ENCODE results near the gene ADD2.

The ADD2 gene

DNA sequence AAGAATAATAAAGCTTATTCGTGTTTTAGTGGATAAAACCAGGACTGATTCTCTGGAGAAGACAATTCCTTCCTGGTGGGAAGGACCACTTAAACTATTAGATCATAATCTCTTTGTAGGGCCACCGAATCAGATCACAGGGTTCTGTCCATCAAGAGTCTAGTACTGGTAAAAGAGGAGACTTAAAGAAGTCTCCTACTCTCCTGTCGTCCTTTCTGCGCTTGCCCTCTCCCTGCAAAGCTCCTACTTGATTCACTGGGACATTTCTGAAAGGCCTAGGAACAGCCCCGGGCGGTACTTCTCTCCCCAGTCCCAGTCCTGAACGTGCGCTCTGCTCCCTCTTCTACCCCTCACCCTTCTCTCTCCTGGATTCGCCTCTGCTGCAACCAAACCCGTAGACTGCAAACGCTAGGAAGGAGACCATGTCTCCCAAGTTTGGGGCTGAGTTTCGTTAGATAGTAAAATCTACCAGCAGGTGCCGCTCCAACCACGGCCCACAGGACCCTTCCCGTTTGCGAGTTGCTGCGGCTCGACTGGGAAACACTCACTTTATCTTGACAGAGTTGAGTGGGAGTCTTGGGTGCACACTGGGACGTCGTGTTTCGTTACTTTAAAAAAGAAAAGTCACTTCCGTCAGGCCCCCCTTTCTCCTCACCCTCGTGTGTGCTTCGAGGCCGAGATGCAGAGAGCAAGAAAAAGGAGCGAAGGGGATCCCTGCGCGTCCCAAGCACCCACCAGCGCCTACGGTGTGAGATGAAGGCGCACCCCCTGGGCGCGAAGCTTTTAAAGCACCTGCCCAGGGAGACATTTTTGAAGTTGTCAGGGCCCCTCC, 21.5 kb upstream of the ADD2 start:
- in situ Hi-C loops (cut with MboI; ENCODE audit: low sequenced_read_pairs): loop anchor here (25.0 kb wide), 1 partner anchor 148 kb away; the partner anchor contains the start of gene ATP6V1B1

DNA sequence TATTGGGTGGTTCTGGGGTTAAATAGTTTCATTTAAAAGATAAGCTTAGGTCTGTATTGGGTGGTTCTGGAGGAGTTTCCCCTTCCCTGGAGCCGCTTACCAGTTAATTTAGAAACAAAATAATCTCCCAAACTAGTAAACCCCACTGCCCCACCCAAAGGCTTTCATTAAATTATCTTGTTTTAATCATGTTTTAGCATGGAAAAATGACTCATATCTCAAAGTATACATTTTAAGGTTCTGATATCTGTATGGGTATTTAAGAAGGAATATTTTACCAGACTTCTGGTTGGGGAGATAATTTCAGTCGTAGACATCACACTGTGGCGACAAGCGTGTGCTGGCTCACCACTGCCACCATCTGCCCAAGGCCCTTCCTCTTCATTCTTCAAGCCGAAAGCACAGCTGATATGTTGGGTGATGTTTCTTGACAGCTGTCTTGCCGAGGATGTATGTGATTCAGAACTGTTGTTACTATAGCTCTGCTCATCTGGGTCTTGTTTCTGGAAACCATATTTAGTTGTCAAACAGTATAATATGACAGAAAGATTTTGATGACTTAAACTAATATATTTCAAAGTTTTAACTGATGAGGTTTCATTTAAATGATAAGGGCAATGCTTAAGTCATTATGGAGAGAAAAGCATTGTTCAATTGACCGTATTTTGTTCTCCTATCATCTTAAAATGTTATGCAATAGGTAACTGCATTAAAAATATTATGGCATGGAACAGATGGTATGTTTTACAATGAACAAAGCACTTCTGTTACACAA, 17.3 kb upstream of the ADD2 start:
- in situ Hi-C loops (cut with MboI; ENCODE audit: low sequenced_read_pairs): loop anchor here (25.0 kb wide), 1 partner anchor 152 kb away; the partner anchor contains the start of gene ATP6V1B1

- in situ Hi-C loops (cut with MboI; ENCODE audit: low sequenced_read_pairs): loop anchor here (25.0 kb wide), 1 partner anchor 153 kb away; the partner anchor contains the start of gene ATP6V1B1
Observed at GRCh38 chr2:70784320-70784719, 16.3 kb upstream of the ADD2 start.

GRCh38 chr2:70779911-70780545, 12.0 kb upstream of the ADD2 start:
- in situ Hi-C loops (cut with MboI; ENCODE audit: low sequenced_read_pairs): loop anchor here (25.0 kb wide), 1 partner anchor 157 kb away; the partner anchor contains the start of gene ATP6V1B1

GRCh38 chr2:70779491-70779890, 11.5 kb upstream of the ADD2 start:
- in situ Hi-C loops (cut with MboI; ENCODE audit: low sequenced_read_pairs): loop anchor here (25.0 kb wide), 1 partner anchor 158 kb away; the partner anchor contains the start of gene ATP6V1B1

GRCh38 chr2:70778676-70779075, 10.7 kb upstream of the ADD2 start:
- in situ Hi-C loops (cut with MboI; ENCODE audit: low sequenced_read_pairs): loop anchor here (25.0 kb wide), 1 partner anchor 159 kb away; the partner anchor contains the start of gene ATP6V1B1

DNA sequence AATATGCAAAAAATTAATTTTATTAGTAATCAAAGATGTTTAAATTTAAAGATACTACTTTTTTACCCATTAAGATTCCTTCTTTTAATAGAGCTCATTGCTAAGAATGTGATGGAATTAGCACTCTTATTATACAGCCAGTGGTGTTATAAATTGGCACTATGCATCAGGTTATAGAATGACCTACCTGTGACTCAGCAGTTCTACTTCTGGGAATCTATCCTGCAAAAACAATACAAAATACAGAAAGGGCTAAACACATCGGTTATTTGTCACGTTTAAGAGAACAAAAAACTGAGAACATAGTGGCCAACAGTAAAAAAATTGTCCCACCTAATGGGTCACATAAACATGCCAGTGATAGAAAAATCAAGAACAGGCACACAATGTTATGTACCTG, 9.4 kb upstream of the ADD2 start:
- in situ Hi-C loops (cut with MboI; ENCODE audit: low sequenced_read_pairs): loop anchor here (25.0 kb wide), 1 partner anchor 160 kb away; the partner anchor contains the start of gene ATP6V1B1

DNA sequence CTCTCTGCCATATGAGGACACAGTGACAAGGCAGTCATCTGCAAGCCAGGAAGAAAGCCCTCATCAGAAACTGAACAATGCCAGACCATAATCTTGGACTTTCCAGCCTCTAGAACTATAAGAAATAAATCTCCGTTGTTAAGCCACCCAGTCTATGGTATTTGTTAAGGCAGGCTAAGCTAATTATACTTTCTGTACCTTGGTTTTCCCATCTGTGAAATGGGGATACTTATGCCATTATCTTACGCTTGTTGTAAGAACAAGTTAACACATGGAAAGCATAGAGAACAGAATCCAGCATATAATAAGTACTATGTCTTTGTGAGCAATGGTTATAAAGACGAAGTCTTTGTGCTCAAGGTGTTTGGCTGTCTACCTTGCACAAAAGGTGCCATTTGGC, 8.3 kb upstream of the ADD2 start:
- in situ Hi-C loops (cut with MboI; ENCODE audit: low sequenced_read_pairs): loop anchor here (25.0 kb wide), 1 partner anchor 161 kb away; the partner anchor contains the start of gene ATP6V1B1

DNA sequence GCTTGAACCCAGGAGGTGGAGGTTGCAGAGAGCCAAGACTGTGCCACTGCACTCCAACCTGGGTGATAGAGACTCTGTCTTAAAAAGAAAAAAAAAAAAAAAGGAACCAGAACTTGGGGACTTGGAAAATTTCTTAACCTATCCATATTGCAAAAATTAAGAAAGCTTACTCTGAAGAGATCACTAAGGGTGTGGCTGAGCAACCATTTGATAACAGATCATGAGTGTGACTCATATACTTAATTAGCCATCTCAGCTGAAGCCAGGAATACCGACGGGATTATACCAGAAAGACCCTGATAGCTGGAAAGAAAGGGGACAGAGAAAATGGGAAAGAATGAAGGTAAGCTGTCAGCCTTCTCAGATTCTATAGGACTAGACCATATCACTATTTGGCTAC, 7.1 kb upstream of the ADD2 start:
- in situ Hi-C loops (cut with MboI; ENCODE audit: low sequenced_read_pairs): loop anchor here (25.0 kb wide), 1 partner anchor 162 kb away; the partner anchor contains the start of gene ATP6V1B1

- in situ Hi-C loops (cut with MboI; ENCODE audit: low sequenced_read_pairs): no loop called here
Observed at GRCh38 chr2:70772486-70773155, 4.6 kb upstream of the ADD2 start.

GRCh38 chr2:70771446-70771845, 3.4 kb upstream of the ADD2 start:
- in situ Hi-C loops (cut with MboI; ENCODE audit: low sequenced_read_pairs): no loop called here

DNA sequence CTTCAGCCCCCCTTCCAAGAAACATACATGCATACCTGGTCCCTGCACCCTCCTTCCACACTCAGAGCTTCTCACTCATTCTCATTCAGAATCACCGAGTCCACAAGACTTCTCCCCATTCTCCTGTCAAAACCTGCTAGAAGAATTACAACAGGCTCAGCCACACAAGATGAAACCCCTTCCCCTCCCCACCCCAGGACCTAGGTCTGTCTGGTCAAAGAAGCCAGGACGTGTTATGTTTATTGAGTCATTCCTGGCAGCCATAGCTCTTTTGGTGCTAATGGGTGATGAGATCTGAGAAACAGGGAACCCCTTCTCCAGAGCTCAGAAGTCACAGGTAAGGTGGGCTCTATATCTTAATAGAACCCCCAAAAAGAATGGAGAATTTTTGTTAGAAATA, 1.4 kb upstream of the ADD2 start:
- in situ Hi-C loops (cut with MboI; ENCODE audit: low sequenced_read_pairs): no loop called here

GRCh38 chr2:70768590-70769085, 638 bp upstream of the ADD2 start:
- in situ Hi-C loops (cut with MboI; ENCODE audit: low sequenced_read_pairs): no loop called here

- in situ Hi-C loops (cut with MboI; ENCODE audit: low sequenced_read_pairs): no loop called here
Observed at GRCh38 chr2:70767079-70767698, 811 bp downstream of the ADD2 start.

DNA sequence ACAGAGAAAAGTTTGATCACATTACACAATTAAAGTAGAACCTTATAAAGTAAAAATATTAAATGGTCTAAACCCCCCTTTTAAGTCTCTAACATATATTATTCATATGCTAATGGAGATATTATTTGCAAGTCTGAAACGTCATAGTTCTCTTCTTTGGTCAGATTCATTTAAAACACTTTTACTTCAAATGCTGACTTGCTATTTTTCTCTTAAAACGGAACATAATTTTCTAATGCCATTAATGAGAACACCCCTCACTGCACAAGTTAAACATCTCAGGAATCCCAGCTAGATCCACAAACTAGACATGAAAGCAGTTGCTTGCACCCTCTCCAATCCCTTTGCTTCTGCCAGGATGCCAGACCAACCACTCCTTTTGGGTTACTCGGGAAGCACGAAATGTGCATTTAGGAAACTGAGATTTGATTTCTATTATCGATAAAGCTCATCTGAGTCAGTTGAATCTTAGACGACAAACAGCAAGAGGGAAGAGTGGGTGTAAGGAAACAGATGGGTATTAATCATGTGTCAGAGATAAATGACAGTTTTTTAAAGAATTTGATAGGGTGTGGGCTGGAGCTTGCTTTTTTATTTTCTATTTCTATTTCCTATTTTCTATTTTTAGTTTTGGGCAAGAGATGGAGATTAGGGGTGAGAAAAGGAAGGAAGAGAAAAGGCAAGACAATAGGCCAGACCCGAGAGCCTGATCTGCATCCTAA, 1.5 kb downstream of the ADD2 start:
- in situ Hi-C loops (cut with MboI; ENCODE audit: low sequenced_read_pairs): no loop called here

GRCh38 chr2:70765507-70765906, 2.5 kb downstream of the ADD2 start:
- in situ Hi-C loops (cut with MboI; ENCODE audit: low sequenced_read_pairs): no loop called here

- in situ Hi-C loops (cut with MboI; ENCODE audit: low sequenced_read_pairs): no loop called here
Observed at GRCh38 chr2:70759446-70759845, 8.6 kb downstream of the ADD2 start.

DNA sequence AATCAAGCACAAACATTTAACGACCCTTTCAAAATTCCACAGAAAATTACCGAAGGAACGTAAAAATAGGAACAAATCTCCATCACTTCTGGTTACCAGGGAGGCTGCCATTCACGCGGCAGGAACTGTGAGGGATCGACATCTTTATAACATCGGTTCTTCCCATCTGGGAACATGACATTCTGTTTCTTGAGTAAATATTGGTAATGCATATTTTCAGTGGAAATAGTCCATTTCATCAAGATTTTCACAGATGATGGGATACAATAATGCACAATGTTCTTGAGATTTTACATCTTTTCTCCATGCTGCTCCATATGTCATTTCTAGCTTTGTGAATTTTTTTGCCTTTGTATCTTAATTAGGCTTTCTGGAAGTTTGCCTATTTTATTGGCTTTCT, 10.0 kb downstream of the ADD2 start:
- in situ Hi-C loops (cut with MboI; ENCODE audit: low sequenced_read_pairs): no loop called here

DNA sequence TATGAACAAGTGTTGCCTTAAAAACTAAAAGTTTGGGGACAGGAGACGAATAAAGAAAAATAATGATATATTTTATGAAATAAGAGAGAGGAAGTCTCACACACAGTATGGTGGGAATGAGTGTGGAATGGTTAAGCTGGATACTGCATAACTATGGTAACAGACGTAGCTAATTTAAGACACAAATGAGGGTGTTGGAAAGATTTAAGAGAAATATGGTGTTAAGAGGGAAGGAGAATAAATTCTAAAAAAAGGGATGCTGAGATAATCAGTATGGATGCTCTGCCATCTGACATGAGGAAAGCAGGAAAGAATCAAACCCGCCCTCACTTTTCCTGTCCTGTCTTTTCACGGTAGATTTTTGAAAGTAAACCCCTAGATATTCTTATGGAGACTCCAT, 10.6 kb downstream of the ADD2 start:
- in situ Hi-C loops (cut with MboI; ENCODE audit: low sequenced_read_pairs): no loop called here
